Spleen (tissue), 11 donors: ENCODE measurements around the gene HIVEP3. TPM values are rescaled to one million over a fixed set of nuclear protein-coding genes. Genes with fewer than 3 reads are reported as not detected.

Experiments
- DNase-seq: peaks from one replicate; pipeline ENCODE4 v3.0.0-alpha.2; 2020
- H3K27ac ChIP-seq, 8 donors: fragments of 200-600 bp; sonication (generic) in 7 of 8; 1 replicate in 4 of 8; 2 replicates in 4 of 8; pipeline versions ENCODE4 v1.5.0 to v1.8.0; 2016 to 2021; ENCODE audit warnings: inconsistent platforms in 4 of 8, mild to moderate bottlenecking in 4 of 8, moderate library complexity in 1 of 8
- H3K27me3 ChIP-seq, 7 donors: fragments of 200-600 bp; sonication (generic) in 6 of 7; replicated peaks in 1 of 7; 1 replicate in 4 of 7; 2 replicates in 3 of 7; pipeline versions ENCODE4 v1.5.0 to v1.8.0; 2016 to 2021; ENCODE audit warnings: inconsistent platforms in 3 of 7, mild to moderate bottlenecking in 1 of 7
- H3K36me3 ChIP-seq, 6 donors: fragments of 200-600 bp; sonication (generic) in 5 of 6; 1 replicate in 4 of 6; 2 replicates in 2 of 6; pipeline versions ENCODE4 v1.5.0 to v1.8.0; 2016 to 2021; ENCODE audit warnings: inconsistent platforms in 2 of 6
- H3K4me1 ChIP-seq, 6 donors: fragments of 200-600 bp; sonication (generic) in 5 of 6; 1 replicate in 3 of 6; 2 replicates in 3 of 6; pipeline versions ENCODE4 v1.5.0 to v1.8.0; 2016 to 2021; ENCODE audit warnings: inconsistent platforms in 3 of 6
- H3K4me3 ChIP-seq, 8 donors: fragments of 200-600 bp; sonication (generic) in 7 of 8; 1 replicate in 4 of 8; 2 replicates in 4 of 8; pipeline versions ENCODE4 v1.5.0 to v1.8.0; 2016 to 2021; ENCODE audit warnings: inconsistent platforms in 4 of 8, mild to moderate bottlenecking in 4 of 8, moderate library complexity in 2 of 8
- H3K9me3 ChIP-seq, 8 donors: fragments of 200-600 bp; sonication (generic) in 7 of 8; 1 replicate in 4 of 8; 2 replicates in 4 of 8; pipeline versions ENCODE4 v1.5.0 to v1.8.0; 2016 to 2021; ENCODE audit warnings: inconsistent platforms in 4 of 8
- POLR2A ChIP-seq, 3 donors: fragments of 450-650 bp; IDR thresholded peaks; one replicate each; pipeline ENCODE4 v1.5.1; 2017; ENCODE audit warnings: antibody characterized with exemption in 3 of 3, mild to moderate bottlenecking in 1 of 3
- POLR2AphosphoS5 ChIP-seq, 3 donors: sonication (generic); formaldehyde crosslinking; IDR thresholded peaks; one replicate each; pipeline ENCODE4 v1.5.1; 2017; ENCODE audit warnings: antibody characterized with exemption in 3 of 3
- WGBS, 5 donors: extraction: QIAGEN DNeasy Blood & Tissue Kit in 3 of 5; methylation state at CpG; one replicate each; pipeline versions ENCODE4 v1.1.5 to v1.1.7; 2013 to 2018; 5-methylcytosine and 5-hydroxymethylcytosine counted together
- intact Hi-C: fragments of 100-400 bp; cut with DNase I; formaldehyde crosslinking; loops from one replicate; pipeline ENCODE4 v1.15.0; 2023; ENCODE audit warnings: low total_unique reads
- polyA plus RNA-seq, 3 donors: library from polyadenylated mRNA; stranded (reverse); fragments of 200-250 nt; gene quantifications; one replicate each; pipeline ENCODE4 v1.2.1, GENCODE V29; 2013
- total RNA-seq, 7 donors: library from RNA; depleted of rRNA in 3 of 7; stranded (reverse); fragments of >200 nt in 3 of 7; fragmentation: NEBNext Ultra II Directional in 4 of 7; extraction: Animal tissue kit (Norgen Biotek cat#: 25700) in 4 of 7; gene quantifications; one replicate each; pipeline versions ENCODE4 v1.1.0 to v1.2.1, GENCODE V29; 2016 to 2021
- TF ChIP-seq, protein P1 (sequence below), 11 experiments: fragments of 200-600 bp in 7 of 11; fragments of 450-650 bp in 4 of 11; sonication (generic) in 4 of 11; IDR thresholded peaks in 8 of 11; conservative IDR thresholded peaks in 3 of 11; 1 replicate in 7 of 11; 2 replicates in 4 of 11; pipeline versions ENCODE4 v1.4.0 to v1.8.0; 2016 to 2021; ENCODE audit warnings: antibody characterized with exemption in 11 of 11, inconsistent platforms in 4 of 11, mild to moderate bottlenecking in 1 of 11
- donor health status: healthy with polysubstance abuse.
- donor health status: DM: no; HTN: no; CAD: no; lungs with moderate emphysema.
- donor health status: DM: no; HTN: no; CAD: no.
- donor health status: Bipolar disorder and iron deficiency.
- donor health status: healthy.
- donor health status: DM: no; HTN: no; CAD: no.
- donor health status: DM: yes; HTN: yes; CAD: no.

The HIVEP3 gene
- total and polyA plus RNA-seq, 10 donors, result 2.4 to 21.2 (median 8.2) TPM

DNA sequence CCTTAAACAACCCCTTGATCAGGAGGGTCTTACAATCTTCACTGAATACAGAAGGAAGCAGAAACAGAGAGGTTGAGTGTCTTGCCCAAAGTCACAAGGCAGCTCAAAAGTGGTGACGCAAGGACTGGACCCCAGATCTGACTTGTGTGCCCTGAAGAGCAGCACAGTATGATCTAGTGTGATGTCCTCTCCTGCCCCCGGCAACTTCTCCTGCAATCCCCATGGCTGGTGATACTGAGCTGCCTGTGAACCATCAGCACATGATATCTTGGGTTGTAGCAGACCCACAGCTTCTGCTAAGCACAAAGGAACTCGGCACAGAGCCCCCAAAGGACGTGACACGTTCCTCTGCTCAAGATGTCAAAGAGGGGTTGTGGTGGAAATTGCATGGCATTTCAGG lies 383.0 kb downstream of the HIVEP3 start:
- Histone ChIP-seq H3K27me3 (no peaks in the 10 kb centered on the region), H3K36me3 (no peaks in the 10 kb centered on the region), H3K27ac (no peak overlapping the region), H3K4me1 (peaks cover 7 to 24% (median 19%) of the 10 kb centered on the region in 6 donors), H3K9me3 (no peaks in the 10 kb centered on the region), H3K4me3 (no peak overlapping the region)
- intact Hi-C loops, result no loop called here
- 93 to 98% (median 94%) methylated on average over 5 of the region's 5 CpGs for WGBS, 5 donors
- TF ChIP-seq POLR2A (IDR thresholded peaks at IDR 0.05) (no peak), POLR2AphosphoS5 (IDR thresholded peaks at IDR 0.05) (no peak)
- TF ChIP-seq, protein P1, sequence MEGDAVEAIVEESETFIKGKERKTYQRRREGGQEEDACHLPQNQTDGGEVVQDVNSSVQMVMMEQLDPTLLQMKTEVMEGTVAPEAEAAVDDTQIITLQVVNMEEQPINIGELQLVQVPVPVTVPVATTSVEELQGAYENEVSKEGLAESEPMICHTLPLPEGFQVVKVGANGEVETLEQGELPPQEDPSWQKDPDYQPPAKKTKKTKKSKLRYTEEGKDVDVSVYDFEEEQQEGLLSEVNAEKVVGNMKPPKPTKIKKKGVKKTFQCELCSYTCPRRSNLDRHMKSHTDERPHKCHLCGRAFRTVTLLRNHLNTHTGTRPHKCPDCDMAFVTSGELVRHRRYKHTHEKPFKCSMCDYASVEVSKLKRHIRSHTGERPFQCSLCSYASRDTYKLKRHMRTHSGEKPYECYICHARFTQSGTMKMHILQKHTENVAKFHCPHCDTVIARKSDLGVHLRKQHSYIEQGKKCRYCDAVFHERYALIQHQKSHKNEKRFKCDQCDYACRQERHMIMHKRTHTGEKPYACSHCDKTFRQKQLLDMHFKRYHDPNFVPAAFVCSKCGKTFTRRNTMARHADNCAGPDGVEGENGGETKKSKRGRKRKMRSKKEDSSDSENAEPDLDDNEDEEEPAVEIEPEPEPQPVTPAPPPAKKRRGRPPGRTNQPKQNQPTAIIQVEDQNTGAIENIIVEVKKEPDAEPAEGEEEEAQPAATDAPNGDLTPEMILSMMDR (IDR thresholded peaks at IDR 0.05 in 8 of 11, conservative IDR thresholded peaks at IDR 0.05 in 3 of 11), result no peak
- peak; percentile 10 for DNase-seq

DNA sequence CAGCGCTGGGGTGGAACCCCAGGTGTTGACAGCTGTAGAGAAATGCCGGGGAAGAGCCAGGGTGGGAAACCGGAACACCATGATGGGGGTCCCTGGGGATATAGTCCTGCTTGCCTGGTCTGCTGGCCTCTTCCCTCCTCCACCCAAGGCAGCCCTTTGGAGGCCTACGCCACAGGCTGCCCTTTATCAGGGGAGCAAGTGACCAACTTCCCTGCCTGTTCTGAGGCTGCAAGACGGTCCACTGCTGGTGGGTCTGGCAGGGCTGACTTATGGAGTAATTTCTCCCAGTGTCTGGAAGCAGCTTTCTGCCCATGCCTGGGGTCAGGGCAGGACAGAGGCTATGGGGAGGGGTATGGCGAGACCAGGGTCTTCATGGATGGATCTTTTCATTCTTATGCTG lies 383.4 kb downstream of the HIVEP3 start:
- peak; percentile 47 for DNase-seq
- Histone ChIP-seq H3K9me3 (no peaks in the 10 kb centered on the region), H3K4me3 (no peak overlapping the region), H3K27me3 (no peaks in the 10 kb centered on the region), H3K27ac (no peak overlapping the region), H3K4me1 (peaks cover 7 to 23% (median 19%) of the 10 kb centered on the region in 6 donors), H3K36me3 (no peaks in the 10 kb centered on the region)
- intact Hi-C loops, result no loop called here
- 89 to 98% (median 97%) methylated on average over 4 to 6 of the region's 6 CpGs for WGBS, 5 donors
- TF ChIP-seq, protein P1 (IDR thresholded peaks at IDR 0.05 in 8 of 11, conservative IDR thresholded peaks at IDR 0.05 in 3 of 11), result no peak
- TF ChIP-seq POLR2A (IDR thresholded peaks at IDR 0.05), result no peak
- no peak for TF ChIP-seq POLR2AphosphoS5 (IDR thresholded peaks at IDR 0.05)

- H3K27ac ChIP-seq, result no peak overlapping the region
- 90 to 98% (median 92%) methylated on average over 16 to 17 of the region's 17 CpGs for WGBS, 5 donors
- H3K36me3 ChIP-seq, result no peaks in the 10 kb centered on the region
- no peak overlapping the region for H3K4me3 ChIP-seq
- intact Hi-C loops, result no loop called here
- TF ChIP-seq, protein P1 (IDR thresholded peaks at IDR 0.05 in 8 of 11, conservative IDR thresholded peaks at IDR 0.05 in 3 of 11), result no peak
- TF ChIP-seq POLR2AphosphoS5 (IDR thresholded peaks at IDR 0.05), result no peak
- TF ChIP-seq POLR2A (IDR thresholded peaks at IDR 0.05), result no peak
- peak; percentile 38 for DNase-seq
- H3K9me3 ChIP-seq, result no peaks in the 10 kb centered on the region
- peaks cover 7 to 23% (median 19%) of the 10 kb centered on the region in 6 donors for H3K4me1 ChIP-seq
- H3K27me3 ChIP-seq, result no peaks in the 10 kb centered on the region
Measured at GRCh38 chr1:41534181-41535076, 384.3 kb downstream of the HIVEP3 start.

GRCh38 chr1:41533731-41534080 lies 385.0 kb downstream of the HIVEP3 start:
- H3K4me3 ChIP-seq, result no peak overlapping the region
- peak; percentile 46 for DNase-seq
- no peaks in the 10 kb centered on the region for H3K27me3 ChIP-seq
- intact Hi-C loops, result no loop called here
- TF ChIP-seq, protein P1 (IDR thresholded peaks at IDR 0.05 in 8 of 11, conservative IDR thresholded peaks at IDR 0.05 in 3 of 11), result no peak
- TF ChIP-seq POLR2A (IDR thresholded peaks at IDR 0.05) (no peak), POLR2AphosphoS5 (IDR thresholded peaks at IDR 0.05) (no peak)
- no peaks in the 10 kb centered on the region for H3K36me3 ChIP-seq
- 83 to 98% (median 91%) methylated on average over 5 of the region's 5 CpGs for WGBS, 5 donors
- H3K9me3 ChIP-seq, result no peaks in the 10 kb centered on the region
- H3K4me1 ChIP-seq, result peaks cover 7 to 23% (median 19%) of the 10 kb centered on the region in 6 donors
- H3K27ac ChIP-seq, result no peak overlapping the region
